Measurements from ENCODE around the gene SFXN2. TPM values are rescaled to one million over a fixed set of nuclear protein-coding genes. Genes with fewer than 3 reads are reported as not detected.

SFXN2 gene
- total RNA-seq, 2 donors from 2014 or later = 30.5 to 32.9 TPM

DNA sequence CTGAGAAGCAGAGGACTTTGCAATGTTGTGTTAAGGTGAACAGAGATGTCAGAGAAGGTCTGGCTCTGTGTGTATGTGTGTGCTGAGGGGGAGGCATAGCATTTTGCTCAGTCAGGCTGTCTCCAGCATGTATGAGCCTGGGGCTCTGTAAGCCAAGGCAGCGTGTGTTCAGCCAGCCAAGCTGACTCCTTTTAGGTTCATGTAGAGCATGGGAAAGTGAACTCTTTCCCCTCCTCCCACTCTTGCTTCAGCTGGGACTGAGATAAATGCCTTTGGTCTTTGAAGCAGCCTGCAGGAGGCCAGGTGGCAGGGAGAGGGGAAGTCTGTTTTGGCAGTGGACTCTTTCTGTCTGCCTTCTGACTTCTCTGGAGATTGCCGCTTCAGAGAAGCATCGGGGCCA lies 3.8 kb downstream of the SFXN2 start:
- H3K27ac ChIP-seq (ENCODE audit: low read depth, low read length) = no peak overlapping the region

DNA sequence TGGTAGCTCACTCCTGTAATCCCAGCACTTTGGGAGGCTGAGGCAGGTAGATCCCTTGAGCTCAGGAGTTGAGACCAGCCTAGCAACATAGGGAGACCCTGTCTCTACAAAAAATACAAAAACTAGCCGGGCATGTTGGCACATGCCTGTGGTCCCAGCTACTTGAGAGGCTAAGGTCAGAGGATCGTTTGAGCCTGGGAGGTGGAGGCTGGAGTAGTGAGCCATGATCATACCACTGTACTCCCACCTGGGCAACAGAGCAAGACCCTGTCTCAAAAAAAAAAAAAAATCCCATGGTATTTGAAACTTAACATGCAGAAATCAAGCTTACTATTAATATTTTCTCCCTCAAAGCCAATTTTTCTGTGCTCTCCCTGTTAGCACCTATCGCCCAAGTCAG lies 5.9 kb downstream of the SFXN2 start:
- Histone ChIP-seq H3K4me3 (ENCODE audit: low read length) (peak overlapping the region; percentile 20), H3K9ac (ENCODE audit: extremely low read depth, low read length, poor library complexity, severe bottlenecking) (no peak overlapping the region), H3K27ac (ENCODE audit: low read depth, low read length) (no peak overlapping the region), H3K27me3 (ENCODE audit: control insufficient read depth, insufficient read depth, low read length, poor library complexity, severe bottlenecking) (no peaks in the 10 kb centered on the region), H3K9me3 (ENCODE audit: control insufficient read depth, low read length) (no peaks in the 10 kb centered on the region), H3K4me1 (ENCODE audit: control insufficient read depth, insufficient read depth, low read length) (peaks cover 6% of the 10 kb centered on the region), H3K36me3 (ENCODE audit: control insufficient read depth, insufficient read depth, low read length) (peaks cover 24% of the 10 kb centered on the region)
- H3K9me3 Mint-ChIP-seq = peaks cover 4% of the 10 kb centered on the region
- no peak overlapping the region for H3K4me3 Mint-ChIP-seq
- H3K4me1 Mint-ChIP-seq = peaks cover 37% of the 10 kb centered on the region
- no peak overlapping the region for H3K27ac Mint-ChIP-seq
- no peaks in the 10 kb centered on the region for H3K27me3 Mint-ChIP-seq (ENCODE audit: insufficient read depth)
- 92 to 100% methylated on average over 2 to 3 of the region's 3 CpGs for WGBS, 2 experiments (ENCODE audit: insufficient coverage in 1 of 2, insufficient read length in 1 of 2)
- DNase-seq = no peak
- H3K36me3 Mint-ChIP-seq (ENCODE audit: low read depth) = peaks cover 29% of the 10 kb centered on the region
- TF ChIP-seq, protein P1, sequence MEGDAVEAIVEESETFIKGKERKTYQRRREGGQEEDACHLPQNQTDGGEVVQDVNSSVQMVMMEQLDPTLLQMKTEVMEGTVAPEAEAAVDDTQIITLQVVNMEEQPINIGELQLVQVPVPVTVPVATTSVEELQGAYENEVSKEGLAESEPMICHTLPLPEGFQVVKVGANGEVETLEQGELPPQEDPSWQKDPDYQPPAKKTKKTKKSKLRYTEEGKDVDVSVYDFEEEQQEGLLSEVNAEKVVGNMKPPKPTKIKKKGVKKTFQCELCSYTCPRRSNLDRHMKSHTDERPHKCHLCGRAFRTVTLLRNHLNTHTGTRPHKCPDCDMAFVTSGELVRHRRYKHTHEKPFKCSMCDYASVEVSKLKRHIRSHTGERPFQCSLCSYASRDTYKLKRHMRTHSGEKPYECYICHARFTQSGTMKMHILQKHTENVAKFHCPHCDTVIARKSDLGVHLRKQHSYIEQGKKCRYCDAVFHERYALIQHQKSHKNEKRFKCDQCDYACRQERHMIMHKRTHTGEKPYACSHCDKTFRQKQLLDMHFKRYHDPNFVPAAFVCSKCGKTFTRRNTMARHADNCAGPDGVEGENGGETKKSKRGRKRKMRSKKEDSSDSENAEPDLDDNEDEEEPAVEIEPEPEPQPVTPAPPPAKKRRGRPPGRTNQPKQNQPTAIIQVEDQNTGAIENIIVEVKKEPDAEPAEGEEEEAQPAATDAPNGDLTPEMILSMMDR (conservative IDR thresholded peaks at IDR 0.05) = no peak

More for the DNA sequence above, 3.8 kb downstream of the SFXN2 start:
- H3K27me3 Mint-ChIP-seq (ENCODE audit: insufficient read depth) = no peaks in the 10 kb centered on the region
- TF ChIP-seq, protein P1 (conservative IDR thresholded peaks at IDR 0.05) = no peak
- peak overlapping the region; percentile 52 for H3K27ac Mint-ChIP-seq
- no peaks in the 10 kb centered on the region for H3K27me3 ChIP-seq (ENCODE audit: control insufficient read depth, insufficient read depth, low read length, poor library complexity, severe bottlenecking)
- DNase-seq = peak; percentile 80
- H3K36me3 ChIP-seq (ENCODE audit: control insufficient read depth, insufficient read depth, low read length) = peaks cover 9% of the 10 kb centered on the region
- H3K4me1 Mint-ChIP-seq = peaks cover 42% of the 10 kb centered on the region
- H3K9ac ChIP-seq (ENCODE audit: extremely low read depth, low read length, poor library complexity, severe bottlenecking) = peak overlapping the region; percentile 16
- peaks cover 6% of the 10 kb centered on the region for H3K4me1 ChIP-seq (ENCODE audit: control insufficient read depth, insufficient read depth, low read length)
- H3K9me3 ChIP-seq (ENCODE audit: control insufficient read depth, low read length) = no peaks in the 10 kb centered on the region
- H3K9me3 Mint-ChIP-seq = no peaks in the 10 kb centered on the region
- H3K4me3 ChIP-seq (ENCODE audit: low read length) = peak overlapping the region; percentile 65
- H3K36me3 Mint-ChIP-seq (ENCODE audit: low read depth) = peaks cover 11% of the 10 kb centered on the region
- H3K4me3 Mint-ChIP-seq = peak overlapping the region; percentile 16
- 62 to 67% methylated on average over 3 of the region's 3 CpGs for WGBS, 2 experiments (ENCODE audit: insufficient coverage in 1 of 2, insufficient read length in 1 of 2)

DNA sequence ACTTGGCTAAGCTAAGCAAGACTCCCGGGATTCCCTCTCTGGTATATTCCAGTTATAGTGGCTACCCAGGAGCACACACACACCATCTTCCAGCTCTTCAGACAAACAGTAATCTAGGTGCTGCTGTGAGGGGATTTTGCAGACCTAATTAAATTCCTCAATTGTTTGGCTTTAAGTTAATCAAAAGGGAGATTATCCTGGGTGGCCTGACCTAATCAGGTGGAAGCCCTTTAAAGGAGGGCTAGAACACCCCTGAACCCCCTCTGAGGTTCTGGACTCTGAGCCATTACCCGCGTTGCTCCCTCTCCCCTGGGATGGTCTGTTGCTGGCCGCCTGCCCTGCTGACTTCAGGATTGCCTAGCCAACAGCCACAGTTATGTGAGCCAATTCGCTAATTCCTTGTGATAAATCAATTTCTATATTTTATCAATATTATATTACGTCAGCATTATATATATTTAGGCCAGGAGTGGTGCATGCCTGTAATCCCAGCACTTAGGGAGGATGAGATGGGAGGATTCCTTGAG lies 6.4 kb downstream of the SFXN2 start:
- no peak overlapping the region for H3K4me3 Mint-ChIP-seq
- H3K4me1 ChIP-seq (ENCODE audit: control insufficient read depth, insufficient read depth, low read length) = peaks cover 6% of the 10 kb centered on the region
- H3K36me3 ChIP-seq (ENCODE audit: control insufficient read depth, insufficient read depth, low read length) = peaks cover 25% of the 10 kb centered on the region
- no peak overlapping the region for H3K9ac ChIP-seq (ENCODE audit: extremely low read depth, low read length, poor library complexity, severe bottlenecking)
- H3K4me3 ChIP-seq (ENCODE audit: low read length) = peak overlapping the region; percentile 20
- H3K27ac ChIP-seq (ENCODE audit: low read depth, low read length) = no peak overlapping the region
- peaks cover 4% of the 10 kb centered on the region for H3K9me3 Mint-ChIP-seq
- no peaks in the 10 kb centered on the region for H3K27me3 ChIP-seq (ENCODE audit: control insufficient read depth, insufficient read depth, low read length, poor library complexity, severe bottlenecking)
- peaks cover 29% of the 10 kb centered on the region for H3K36me3 Mint-ChIP-seq (ENCODE audit: low read depth)
- 90 to 96% methylated on average over 3 to 4 of the region's 6 CpGs for WGBS, 2 experiments (ENCODE audit: insufficient coverage in 1 of 2, insufficient read length in 1 of 2)
- H3K4me1 Mint-ChIP-seq = peaks cover 35% of the 10 kb centered on the region
- DNase-seq = no peak
- H3K27me3 Mint-ChIP-seq (ENCODE audit: insufficient read depth) = no peaks in the 10 kb centered on the region
- no peak overlapping the region for H3K27ac Mint-ChIP-seq
- TF ChIP-seq, protein P1 (conservative IDR thresholded peaks at IDR 0.05) = no peak
- no peaks in the 10 kb centered on the region for H3K9me3 ChIP-seq (ENCODE audit: control insufficient read depth, low read length)

Data from endodermal cell (in vitro differentiated cells).